ENCODE data around the gene OR4D11. TPM values are rescaled to one million over a fixed set of nuclear protein-coding genes. Genes with fewer than 3 reads are reported as not detected.

OR4D11 gene
- total and polyA plus RNA-seq, 2 of the 13 experiments (the other 11 are each of a cell fraction or from before 2014, with no cell fraction given), result not detected

- no peak for TF ChIP-seq THRA (CRISPR knock-in tag; IDR thresholded peaks at IDR 0.05; ENCODE audit: borderline replicate concordance)
- TF ChIP-seq LRRFIP1 (CRISPR knock-in tag; conservative IDR thresholded peaks at IDR 0.05), result no peak
- peak in 1 of 2 experiments; percentile 87; a peak in 1 of 4 replicates for TF ChIP-seq KLF16 (CRISPR knock-in tag; IDR thresholded peaks at IDR 0.05)
- no peak for TF ChIP-seq PBX3 (CRISPR knock-in tag; IDR thresholded peaks at IDR 0.05; ENCODE audit: borderline replicate concordance)
- TF ChIP-seq MXD3 (CRISPR knock-in tag; IDR thresholded peaks at IDR 0.05), result 0 out of 2 replicates have a peak, but pooled peaks have one; percentile 50
- TF ChIP-seq BHLHE40 (IDR thresholded peaks at IDR 0.05; ENCODE audit: low read length), result peak; percentile 27; the same call in 1 of the 2 replicates
- TF ChIP-seq THAP11 (CRISPR knock-in tag; IDR thresholded peaks at IDR 0.05), result peak; percentile 76
- TF ChIP-seq ZNF383 (CRISPR knock-in tag; IDR thresholded peaks at IDR 0.05; ENCODE audit: borderline replicate concordance), result no peak
- peak; percentile 59; the same call in 1 of the 2 replicates for TF ChIP-seq SNAI1 (CRISPR knock-in tag; IDR thresholded peaks at IDR 0.05; ENCODE audit: borderline replicate concordance)
- peak; percentile 81; the same call in 1 of the 2 replicates for TF ChIP-seq ZNF564 (CRISPR knock-in tag; IDR thresholded peaks at IDR 0.05)
- peak; percentile 99 for TF ChIP-seq ZNF782 (CRISPR knock-in tag; IDR thresholded peaks at IDR 0.05; ENCODE audit: borderline replicate concordance)
- no peak for TF ChIP-seq NFYC (CRISPR knock-in tag; IDR thresholded peaks at IDR 0.05)
- peak; percentile 40; the same call in 1 of the 2 replicates for TF ChIP-seq ZNF552 (CRISPR knock-in tag; IDR thresholded peaks at IDR 0.05; ENCODE audit: borderline replicate concordance)
- TF ChIP-seq RXRA (CRISPR knock-in tag; IDR thresholded peaks at IDR 0.05), result no peak; the same call in 1 of the 2 replicates
- no peak for TF ChIP-seq ATRX (CRISPR knock-in tag; IDR thresholded peaks at IDR 0.05; ENCODE audit: borderline replicate concordance)
- TF ChIP-seq HOXD1 (CRISPR knock-in tag; IDR thresholded peaks at IDR 0.05), result 0 out of 2 replicates have a peak, but pooled peaks have one; percentile 43
- no peak for TF ChIP-seq CHD2 (IDR thresholded peaks at IDR 0.05; ENCODE audit: low read depth, low read length)
- peak; percentile 40; the same call in 1 of the 2 replicates for TF ChIP-seq ZNF768 (CRISPR knock-in tag; IDR thresholded peaks at IDR 0.05)
- TF ChIP-seq PRMT3 (CRISPR knock-in tag; IDR thresholded peaks at IDR 0.05; ENCODE audit: borderline replicate concordance, low read depth), result no peak
- TF ChIP-seq FOXK2 (IDR thresholded peaks at IDR 0.05), result 0 out of 2 replicates have a peak, but pooled peaks have one; percentile 50
- peak; percentile 45; the same call in 1 of the 2 replicates for TF ChIP-seq ZNF891 (CRISPR knock-in tag; IDR thresholded peaks at IDR 0.05)
- no peak for TF ChIP-seq RELA (CRISPR knock-in tag; IDR thresholded peaks at IDR 0.05)
- TF ChIP-seq ZNF274 (CRISPR knock-in tag; IDR thresholded peaks at IDR 0.05), result peak; percentile 76
- peak; percentile 43 for TF ChIP-seq CBX1 (IDR thresholded peaks at IDR 0.05; ENCODE audit: low read depth)
- no peak; the same call in 1 of the 2 replicates for TF ChIP-seq ZNF44 (CRISPR knock-in tag; IDR thresholded peaks at IDR 0.05)
- TF ChIP-seq MAF1 (CRISPR knock-in tag; IDR thresholded peaks at IDR 0.05; ENCODE audit: borderline replicate concordance), result peak; percentile 98
These were observed 47.0 kb downstream of the OR4D11 start (continued) for GRCh38 chr11:59550368-59550841.
